ENCODE results near the gene CENPE. TPM values are rescaled to one million over a fixed set of nuclear protein-coding genes. Genes with fewer than 3 reads are reported as not detected.

CENPE gene
- total and polyA plus RNA-seq, 4 donors: 0.25 to 20.9 (median 0.72) TPM

DNA sequence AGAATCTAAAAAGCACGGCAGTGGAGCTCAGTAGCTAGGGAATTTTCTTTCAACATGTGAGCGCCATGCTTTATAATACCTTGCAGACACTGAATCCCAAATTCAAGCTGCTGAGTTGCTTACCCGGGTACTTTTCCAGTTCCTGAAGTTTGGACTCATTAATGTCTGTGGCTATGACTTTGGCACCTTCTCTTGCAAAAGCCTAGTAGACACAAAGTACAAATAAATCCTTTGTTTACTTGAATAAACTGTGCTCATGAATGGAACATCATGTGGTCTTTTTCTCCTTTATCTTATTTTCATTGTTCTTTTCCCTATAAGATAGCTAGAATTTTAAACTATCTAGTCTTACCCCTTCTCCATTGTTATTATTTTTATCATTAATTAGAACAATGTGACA lies 103.1 kb downstream of the CENPE start:
- no peak overlapping the region for H3K9ac ChIP-seq (ENCODE audit: low read depth in 1 of 2, low read length in 2 of 2)
- H3K36me3 ChIP-seq (ENCODE audit: control insufficient read depth in 4 of 4, insufficient read depth in 3 of 4, low read depth in 1 of 4, low read length in 3 of 4): peaks cover 0 to 9% (median 6%) of the 10 kb centered on the region in 4 donors
- 55% methylated on average over 3 of the region's 3 CpGs for WGBS
- no peak for DNase-seq (ENCODE audit: low spot score)
- H3K27ac ChIP-seq (ENCODE audit: low read depth in 1 of 2, low read length in 2 of 2): no peak overlapping the region
- no peak overlapping the region for H3K4me3 ChIP-seq (ENCODE audit: low read depth in 1 of 3, low read length in 3 of 3)
- H3K27me3 ChIP-seq (ENCODE audit: control insufficient read depth in 4 of 4, insufficient read depth in 4 of 4, low read length in 3 of 4): no peaks in the 10 kb centered on the region
- H3K9me3 ChIP-seq (ENCODE audit: control insufficient read depth in 4 of 4, low read length in 3 of 4): no peaks in the 10 kb centered on the region
- peaks cover 13 to 63% (median 43%) of the 10 kb centered on the region in 4 donors for H3K4me1 ChIP-seq (ENCODE audit: control insufficient read depth in 4 of 4, insufficient read depth in 4 of 4, low read length in 3 of 4)
- peak; percentile 65 for TF ChIP-seq FOXA2 (IDR thresholded peaks at IDR 0.05)
- TF ChIP-seq TAF1 (conservative IDR thresholded peaks at IDR 0.05): no peak
- TF ChIP-seq, protein P1, sequence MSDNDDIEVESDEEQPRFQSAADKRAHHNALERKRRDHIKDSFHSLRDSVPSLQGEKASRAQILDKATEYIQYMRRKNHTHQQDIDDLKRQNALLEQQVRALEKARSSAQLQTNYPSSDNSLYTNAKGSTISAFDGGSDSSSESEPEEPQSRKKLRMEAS (IDR thresholded peaks at IDR 0.05): no peak
- no peak for TF ChIP-seq EGR1 (IDR thresholded peaks at IDR 0.05; ENCODE audit: low read depth in 2 of 2)
- TF ChIP-seq, protein P2, sequence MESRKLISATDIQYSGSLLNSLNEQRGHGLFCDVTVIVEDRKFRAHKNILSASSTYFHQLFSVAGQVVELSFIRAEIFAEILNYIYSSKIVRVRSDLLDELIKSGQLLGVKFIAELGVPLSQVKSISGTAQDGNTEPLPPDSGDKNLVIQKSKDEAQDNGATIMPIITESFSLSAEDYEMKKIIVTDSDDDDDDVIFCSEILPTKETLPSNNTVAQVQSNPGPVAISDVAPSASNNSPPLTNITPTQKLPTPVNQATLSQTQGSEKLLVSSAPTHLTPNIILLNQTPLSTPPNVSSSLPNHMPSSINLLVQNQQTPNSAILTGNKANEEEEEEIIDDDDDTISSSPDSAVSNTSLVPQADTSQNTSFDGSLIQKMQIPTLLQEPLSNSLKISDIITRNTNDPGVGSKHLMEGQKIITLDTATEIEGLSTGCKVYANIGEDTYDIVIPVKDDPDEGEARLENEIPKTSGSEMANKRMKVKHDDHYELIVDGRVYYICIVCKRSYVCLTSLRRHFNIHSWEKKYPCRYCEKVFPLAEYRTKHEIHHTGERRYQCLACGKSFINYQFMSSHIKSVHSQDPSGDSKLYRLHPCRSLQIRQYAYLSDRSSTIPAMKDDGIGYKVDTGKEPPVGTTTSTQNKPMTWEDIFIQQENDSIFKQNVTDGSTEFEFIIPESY (IDR thresholded peaks at IDR 0.05): peak; percentile 23
- TF ChIP-seq SP1 (IDR thresholded peaks at IDR 0.05): peak; percentile 69
- no peak for TF ChIP-seq FOXA1 (IDR thresholded peaks at IDR 0.05)
- TF ChIP-seq, protein P3, sequence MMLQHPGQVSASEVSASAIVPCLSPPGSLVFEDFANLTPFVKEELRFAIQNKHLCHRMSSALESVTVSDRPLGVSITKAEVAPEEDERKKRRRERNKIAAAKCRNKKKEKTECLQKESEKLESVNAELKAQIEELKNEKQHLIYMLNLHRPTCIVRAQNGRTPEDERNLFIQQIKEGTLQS (IDR thresholded peaks at IDR 0.05): no peak
- no peak for TF ChIP-seq GABPA (IDR thresholded peaks at IDR 0.05 in 1 of 2, conservative IDR thresholded peaks at IDR 0.05 in 1 of 2)
- TF ChIP-seq, protein P4, sequence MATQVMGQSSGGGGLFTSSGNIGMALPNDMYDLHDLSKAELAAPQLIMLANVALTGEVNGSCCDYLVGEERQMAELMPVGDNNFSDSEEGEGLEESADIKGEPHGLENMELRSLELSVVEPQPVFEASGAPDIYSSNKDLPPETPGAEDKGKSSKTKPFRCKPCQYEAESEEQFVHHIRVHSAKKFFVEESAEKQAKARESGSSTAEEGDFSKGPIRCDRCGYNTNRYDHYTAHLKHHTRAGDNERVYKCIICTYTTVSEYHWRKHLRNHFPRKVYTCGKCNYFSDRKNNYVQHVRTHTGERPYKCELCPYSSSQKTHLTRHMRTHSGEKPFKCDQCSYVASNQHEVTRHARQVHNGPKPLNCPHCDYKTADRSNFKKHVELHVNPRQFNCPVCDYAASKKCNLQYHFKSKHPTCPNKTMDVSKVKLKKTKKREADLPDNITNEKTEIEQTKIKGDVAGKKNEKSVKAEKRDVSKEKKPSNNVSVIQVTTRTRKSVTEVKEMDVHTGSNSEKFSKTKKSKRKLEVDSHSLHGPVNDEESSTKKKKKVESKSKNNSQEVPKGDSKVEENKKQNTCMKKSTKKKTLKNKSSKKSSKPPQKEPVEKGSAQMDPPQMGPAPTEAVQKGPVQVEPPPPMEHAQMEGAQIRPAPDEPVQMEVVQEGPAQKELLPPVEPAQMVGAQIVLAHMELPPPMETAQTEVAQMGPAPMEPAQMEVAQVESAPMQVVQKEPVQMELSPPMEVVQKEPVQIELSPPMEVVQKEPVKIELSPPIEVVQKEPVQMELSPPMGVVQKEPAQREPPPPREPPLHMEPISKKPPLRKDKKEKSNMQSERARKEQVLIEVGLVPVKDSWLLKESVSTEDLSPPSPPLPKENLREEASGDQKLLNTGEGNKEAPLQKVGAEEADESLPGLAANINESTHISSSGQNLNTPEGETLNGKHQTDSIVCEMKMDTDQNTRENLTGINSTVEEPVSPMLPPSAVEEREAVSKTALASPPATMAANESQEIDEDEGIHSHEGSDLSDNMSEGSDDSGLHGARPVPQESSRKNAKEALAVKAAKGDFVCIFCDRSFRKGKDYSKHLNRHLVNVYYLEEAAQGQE (IDR thresholded peaks at IDR 0.05): no peak
- peak; percentile 78 to 85 for TF ChIP-seq HNF4A (conservative IDR thresholded peaks at IDR 0.05)
- TF ChIP-seq RAD21 (IDR thresholded peaks at IDR 0.05): peak; percentile 4 to 5
- TF ChIP-seq, protein P5, sequence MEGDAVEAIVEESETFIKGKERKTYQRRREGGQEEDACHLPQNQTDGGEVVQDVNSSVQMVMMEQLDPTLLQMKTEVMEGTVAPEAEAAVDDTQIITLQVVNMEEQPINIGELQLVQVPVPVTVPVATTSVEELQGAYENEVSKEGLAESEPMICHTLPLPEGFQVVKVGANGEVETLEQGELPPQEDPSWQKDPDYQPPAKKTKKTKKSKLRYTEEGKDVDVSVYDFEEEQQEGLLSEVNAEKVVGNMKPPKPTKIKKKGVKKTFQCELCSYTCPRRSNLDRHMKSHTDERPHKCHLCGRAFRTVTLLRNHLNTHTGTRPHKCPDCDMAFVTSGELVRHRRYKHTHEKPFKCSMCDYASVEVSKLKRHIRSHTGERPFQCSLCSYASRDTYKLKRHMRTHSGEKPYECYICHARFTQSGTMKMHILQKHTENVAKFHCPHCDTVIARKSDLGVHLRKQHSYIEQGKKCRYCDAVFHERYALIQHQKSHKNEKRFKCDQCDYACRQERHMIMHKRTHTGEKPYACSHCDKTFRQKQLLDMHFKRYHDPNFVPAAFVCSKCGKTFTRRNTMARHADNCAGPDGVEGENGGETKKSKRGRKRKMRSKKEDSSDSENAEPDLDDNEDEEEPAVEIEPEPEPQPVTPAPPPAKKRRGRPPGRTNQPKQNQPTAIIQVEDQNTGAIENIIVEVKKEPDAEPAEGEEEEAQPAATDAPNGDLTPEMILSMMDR (IDR thresholded peaks at IDR 0.05; ENCODE audit: low read depth, low read length, missing input control): no peak
- no peak for TF ChIP-seq JUND (IDR thresholded peaks at IDR 0.05)
- TF ChIP-seq NR2F2 (IDR thresholded peaks at IDR 0.05): no peak
- TF ChIP-seq HNF4G (IDR thresholded peaks at IDR 0.05): peak; percentile 34
- peak in 1 of 2 donors; percentile 52 for TF ChIP-seq RXRA (IDR thresholded peaks at IDR 0.05)
- TF ChIP-seq YY1 (IDR thresholded peaks at IDR 0.05): peak; percentile 36

All from liver (tissue), 9 donors.